HL-60 (cell line): ENCODE results near the gene LRRN2.

Source experiments
- CTCF ChIP-seq: IDR thresholded peaks from one replicate; pipeline ENCODE4 v1.5.1; 2011; ENCODE audit warnings: low read length, control low read depth, inconsistent platforms; ENCODE audit not compliant: insufficient read depth
- GABPA ChIP-seq: IDR thresholded peaks from 2 replicates; pipeline ENCODE4 v1.6.1; 2012; ENCODE audit warnings: low read depth
- POLR2AphosphoS5 ChIP-seq: IDR thresholded peaks from 2 replicates; pipeline ENCODE4 v1.6.1; 2012; ENCODE audit warnings: low read depth
- REST ChIP-seq: IDR thresholded peaks from 2 replicates; pipeline ENCODE4 v1.6.1; 2012; ENCODE audit warnings: low read depth; ENCODE audit not compliant: insufficient replicate concordance
- SPI1 ChIP-seq: IDR thresholded peaks from 2 replicates; pipeline ENCODE4 v1.6.1; 2012; ENCODE audit warnings: low read depth, mild to moderate bottlenecking, borderline replicate concordance

- no peak for TF ChIP-seq CTCF
- TF ChIP-seq POLR2AphosphoS5, result no peak
- TF ChIP-seq REST, result no peak
- TF ChIP-seq GABPA, result no peak
- no peak for TF ChIP-seq SPI1
These were observed 113.9 kb downstream of the LRRN2 start for GRCh38 chr1:204571631-204572030.
